ENCODE measurements around the gene NHP2.

DNA sequence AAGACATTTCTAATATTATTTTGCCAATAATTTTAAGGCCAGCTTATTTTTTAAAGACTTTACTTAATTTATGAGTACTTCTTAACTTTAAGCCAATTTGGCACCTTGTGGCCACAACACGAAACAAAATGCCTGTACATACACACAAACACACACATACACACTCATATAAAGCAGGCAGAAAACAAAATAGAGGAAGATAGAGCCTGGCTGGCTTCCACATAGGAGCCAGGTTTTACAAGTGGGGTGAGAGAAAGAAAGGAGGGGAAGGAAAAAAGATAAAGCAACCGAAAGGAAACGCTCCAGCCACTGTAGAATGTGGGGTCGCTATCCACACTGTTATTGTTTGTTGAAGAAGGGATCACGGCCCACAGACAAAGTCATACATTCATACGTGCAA lies 23.1 kb upstream of the NHP2 start:
- TF ChIP-seq POLR2AphosphoS5 (IDR thresholded peaks at IDR 0.05; ENCODE audit: low read depth, low read length) (no peak), POLR2A (IDR thresholded peaks at IDR 0.05; ENCODE audit: low read depth, low read length) (no peak)
